ENCODE measurements around the gene IQGAP2. TPM values are rescaled to one million over a fixed set of nuclear protein-coding genes. Genes with fewer than 3 reads are reported as not detected.
"Not testable (repeated sequence)": the region's sequence is repeated elsewhere in the genome, so short reads cannot be mapped to it uniquely, and the experiment has no call there.

The IQGAP2 gene
- polyA plus RNA-seq, 1 donor: 8.2 TPM

DNA sequence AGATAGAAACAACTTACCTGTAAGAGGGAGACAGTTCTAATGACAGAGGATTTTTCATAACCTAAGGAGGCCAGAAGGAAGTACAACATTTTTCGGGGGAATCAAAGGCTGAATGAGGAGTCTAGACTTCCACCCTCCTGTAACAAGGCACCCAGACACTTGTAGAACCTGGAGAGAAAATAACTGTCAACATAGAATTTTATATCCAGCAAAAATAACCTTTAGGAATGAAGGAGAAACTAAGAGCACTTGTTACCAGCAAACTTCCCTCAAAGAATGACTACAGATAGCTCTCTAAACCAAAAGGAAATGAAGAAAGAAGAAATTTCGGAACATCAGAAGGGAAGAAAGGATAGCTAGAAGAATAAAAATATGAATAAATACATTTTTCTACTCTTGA lies 246.1 kb downstream of the IQGAP2 start:
- no peak for DNase-seq (ENCODE audit: low read depth)

DNA sequence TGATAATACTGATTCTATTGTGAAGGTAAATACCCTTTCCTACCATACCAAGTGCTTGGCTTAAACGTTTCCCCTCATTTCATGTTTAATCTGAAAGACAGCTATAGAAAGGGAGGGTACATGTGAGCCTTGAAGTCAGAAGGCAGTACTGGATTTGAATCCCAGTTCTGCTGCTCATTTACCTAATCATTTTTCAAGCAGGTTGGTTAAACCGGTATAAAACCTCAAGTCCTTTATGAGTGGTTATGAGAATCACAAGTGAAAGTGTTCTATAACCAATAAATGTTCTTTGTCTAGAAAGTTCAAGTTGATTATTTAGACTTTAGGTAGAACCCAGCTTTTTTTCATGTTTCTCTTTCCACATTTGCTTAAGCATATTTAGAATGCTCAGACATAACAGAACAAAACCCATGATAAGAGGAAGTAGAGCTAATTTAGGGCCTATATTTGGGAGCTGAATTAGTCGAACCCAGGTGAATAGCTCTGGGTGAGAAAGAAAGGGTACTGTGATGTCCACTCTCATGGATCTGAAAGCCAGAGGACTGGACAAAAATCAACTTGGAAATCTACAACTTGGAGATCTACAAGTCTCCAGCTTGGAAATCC lies 249.8 kb downstream of the IQGAP2 start:
- DNase-seq (ENCODE audit: low read depth): no peak

DNA sequence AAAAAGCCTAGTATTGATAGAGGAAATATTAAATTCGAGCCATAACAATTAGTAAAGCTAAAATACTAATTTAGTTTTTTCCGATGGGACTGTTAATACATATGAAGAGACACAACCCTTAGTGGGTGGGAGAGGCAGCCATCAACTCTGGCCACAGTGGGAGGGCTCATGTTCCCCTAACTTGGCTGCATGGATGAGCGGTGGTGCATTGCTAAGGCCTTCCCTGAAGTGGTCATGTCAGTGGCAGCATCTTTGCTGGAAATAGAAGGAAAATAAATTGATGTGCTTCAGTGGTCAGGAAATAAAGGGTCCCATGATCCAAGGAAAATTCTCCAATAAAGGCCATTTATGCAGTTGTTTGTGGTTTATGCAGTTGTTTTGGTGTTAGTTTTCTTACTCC lies 254.0 kb downstream of the IQGAP2 start:
- no peak for DNase-seq (ENCODE audit: low read depth)

DNA sequence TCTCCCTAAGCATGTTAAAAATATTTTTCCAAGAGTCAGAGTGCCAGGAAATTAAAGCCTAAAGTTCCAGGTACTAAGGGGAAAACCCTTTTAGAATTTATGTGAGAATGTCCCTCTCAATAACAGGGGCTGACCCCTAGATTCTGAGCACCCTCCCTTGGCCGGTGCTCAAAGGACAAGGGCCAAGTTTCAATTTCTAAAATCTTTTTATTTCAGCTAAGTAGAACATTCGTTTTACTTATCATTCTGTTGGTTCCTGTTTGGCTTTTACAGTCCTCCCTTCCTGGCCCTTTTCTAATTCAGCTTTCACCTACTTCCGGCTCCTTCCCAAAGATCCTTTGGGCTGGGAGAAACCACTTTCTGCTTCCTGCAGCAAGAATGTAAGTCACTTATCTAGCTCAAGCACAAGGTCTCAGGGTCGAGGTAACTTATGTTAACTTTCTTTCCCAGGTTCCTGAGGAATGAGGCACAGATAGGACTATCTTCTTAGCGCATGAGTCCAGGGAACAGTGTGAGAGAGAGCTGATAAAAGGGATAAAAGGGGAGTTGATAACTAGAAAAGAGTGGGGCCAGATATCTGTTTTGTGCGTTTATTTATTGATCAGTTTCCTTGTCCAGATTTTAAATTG lies 254.7 kb downstream of the IQGAP2 start:
- no peak for DNase-seq (ENCODE audit: low read depth)

DNA sequence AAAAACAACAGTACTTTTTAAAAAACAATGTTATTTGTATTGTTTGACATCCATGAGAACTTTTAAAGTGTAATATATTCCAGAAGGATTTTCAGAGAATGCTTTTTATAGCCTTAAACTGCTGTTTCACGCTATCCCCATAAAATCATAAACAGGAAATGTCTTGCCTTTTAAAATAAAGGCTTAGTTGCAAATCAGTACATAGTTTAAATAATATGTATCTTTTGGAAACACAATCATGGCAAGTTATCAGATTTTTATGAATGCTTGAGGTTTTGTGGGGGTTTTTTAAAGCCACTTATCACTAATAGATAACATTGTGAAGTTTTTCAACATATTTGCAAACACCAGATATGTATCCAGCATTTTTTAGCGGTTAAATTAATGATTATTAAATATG lies 257.3 kb downstream of the IQGAP2 start:
- DNase-seq (ENCODE audit: low read depth): no peak

DNA sequence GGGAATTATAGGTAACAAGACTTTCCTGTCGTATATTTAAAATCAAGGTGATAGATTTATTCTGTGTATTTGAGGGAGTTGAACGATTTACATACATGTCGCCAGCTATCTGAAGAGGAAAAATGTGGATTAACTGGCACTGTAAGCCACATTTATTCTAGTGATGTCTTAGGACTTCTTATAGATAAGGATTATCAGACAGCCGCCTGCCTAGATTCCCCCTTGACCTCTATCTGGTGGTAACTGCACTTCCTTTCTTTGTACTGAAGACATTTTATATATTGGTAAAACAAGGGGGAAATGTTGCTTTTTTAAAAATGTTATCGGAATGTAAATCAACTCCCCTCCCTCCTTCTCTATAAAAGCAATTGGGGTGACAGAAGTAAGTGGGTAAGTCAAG lies 259.4 kb downstream of the IQGAP2 start:
- DNase-seq (ENCODE audit: low read depth): no peak

DNA sequence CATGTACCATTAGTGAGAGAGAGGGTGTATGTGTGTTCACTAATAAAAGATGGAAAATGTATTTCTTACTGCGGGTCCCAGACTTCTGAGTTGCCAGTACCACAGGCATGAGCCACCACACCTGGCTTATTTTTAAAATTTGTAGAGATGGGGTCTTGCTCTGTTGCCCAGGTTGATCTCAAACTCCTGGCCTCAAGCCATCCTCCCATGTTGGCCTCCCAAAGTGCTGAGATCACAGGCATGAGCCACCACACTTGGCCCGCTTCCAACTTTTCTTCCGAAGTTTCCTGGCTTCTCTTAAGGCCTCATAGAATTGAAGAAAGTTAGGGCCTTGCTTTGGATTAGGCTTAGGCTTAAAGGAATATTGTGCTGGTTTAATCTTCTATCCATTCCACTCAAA lies 260.5 kb downstream of the IQGAP2 start:
- DNase-seq (ENCODE audit: low read depth): no peak

DNA sequence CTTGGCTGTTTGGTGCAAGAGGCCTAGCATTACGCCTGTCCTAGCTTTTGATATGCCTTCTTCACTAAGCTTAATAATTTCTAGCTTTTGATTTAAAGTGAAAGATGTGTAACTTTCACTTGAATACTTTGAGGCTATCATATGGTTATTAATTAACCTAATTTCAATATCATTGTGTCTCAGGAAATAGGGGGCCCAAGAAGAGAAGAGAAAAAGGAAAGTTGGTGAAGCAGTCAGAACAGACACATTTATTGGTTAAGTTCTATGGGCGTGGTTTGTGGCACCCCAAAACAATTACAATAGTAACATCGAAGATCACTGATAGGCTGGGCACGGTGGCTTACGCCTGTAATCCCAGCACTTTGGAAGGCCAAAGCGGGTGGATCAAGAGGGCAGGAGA lies 261.0 kb downstream of the IQGAP2 start:
- DNase-seq (ENCODE audit: low read depth): no peak

DNA sequence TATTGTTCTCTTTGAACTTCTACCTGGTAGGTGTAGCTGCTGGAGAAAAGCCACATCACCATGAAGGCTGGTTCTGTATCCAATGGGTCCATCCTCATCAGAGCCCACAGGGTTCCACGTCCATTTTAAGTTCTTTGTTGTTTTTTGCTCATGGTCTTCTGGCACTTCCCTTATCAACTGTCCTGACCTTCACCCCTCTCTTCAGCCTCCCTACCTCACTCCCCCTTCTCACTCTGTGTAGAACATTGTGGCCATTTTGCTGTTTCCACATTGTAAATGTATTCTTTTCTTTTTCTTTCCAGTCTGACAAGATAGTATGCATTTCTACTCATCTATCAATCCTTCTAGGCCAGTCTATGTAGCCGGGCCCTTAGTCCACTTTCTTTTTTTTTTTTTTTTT lies 264.4 kb downstream of the IQGAP2 start:
- no peak for DNase-seq (ENCODE audit: low read depth)

DNA sequence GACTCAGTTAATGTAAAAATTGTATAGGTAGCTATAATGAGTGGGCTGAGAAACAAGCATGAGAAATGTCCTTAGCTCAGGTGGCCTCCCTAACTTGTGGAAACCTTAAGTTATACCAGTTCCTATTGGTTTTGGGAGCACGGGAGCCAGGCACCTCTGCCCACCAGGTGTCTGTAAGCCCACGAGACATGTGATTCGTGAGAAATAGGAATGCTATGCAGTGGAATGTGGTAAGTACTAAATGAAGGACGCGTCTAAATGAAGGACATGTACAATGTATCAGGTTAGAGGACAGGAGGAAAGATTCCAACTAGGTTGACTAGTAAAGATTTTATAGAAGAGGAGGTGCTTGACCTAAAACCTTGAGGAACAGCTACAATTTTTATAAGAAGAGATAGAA lies 266.2 kb downstream of the IQGAP2 start:
- no peak for DNase-seq (ENCODE audit: low read depth)

DNA sequence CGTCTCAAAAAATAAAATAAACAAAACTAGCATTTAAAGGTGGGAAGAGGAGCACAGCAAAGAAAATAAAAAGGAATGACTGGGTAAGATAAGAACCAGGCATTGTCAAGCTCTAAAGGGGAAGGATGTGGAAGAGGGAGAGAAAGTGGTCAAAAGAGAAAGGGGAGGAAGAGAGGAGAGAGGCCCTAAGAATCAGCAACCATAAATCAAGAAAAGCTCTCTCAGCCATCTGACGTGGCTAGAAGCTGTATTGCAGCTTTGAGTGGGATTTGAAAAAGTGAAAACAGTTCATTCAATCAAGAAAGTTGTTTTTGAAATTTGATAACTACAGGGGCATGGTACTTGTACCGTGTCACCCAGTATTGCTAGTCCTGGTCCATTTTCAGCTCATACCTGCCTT lies 267.4 kb downstream of the IQGAP2 start:
- DNase-seq (ENCODE audit: low read depth): no peak

DNA sequence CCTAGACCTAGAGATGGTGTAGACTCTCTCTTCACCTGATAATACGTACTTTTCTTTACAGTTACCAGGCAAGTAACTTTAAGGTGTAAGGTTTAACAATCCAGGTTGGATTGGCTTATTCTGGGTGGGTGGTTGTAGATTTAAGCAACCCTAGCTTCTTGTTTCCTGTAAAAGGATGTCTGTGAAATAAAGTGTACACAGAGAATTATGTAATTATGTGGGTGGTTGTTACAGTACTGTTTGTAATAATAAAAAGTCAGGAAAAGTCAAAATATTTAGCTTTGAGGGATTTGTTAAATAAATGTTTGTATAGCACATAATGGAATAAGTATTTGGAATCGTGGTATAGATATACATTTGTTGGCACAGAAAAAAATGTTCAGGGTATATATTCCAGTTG lies 269.2 kb downstream of the IQGAP2 start:
- no peak for DNase-seq (ENCODE audit: low read depth)

DNA sequence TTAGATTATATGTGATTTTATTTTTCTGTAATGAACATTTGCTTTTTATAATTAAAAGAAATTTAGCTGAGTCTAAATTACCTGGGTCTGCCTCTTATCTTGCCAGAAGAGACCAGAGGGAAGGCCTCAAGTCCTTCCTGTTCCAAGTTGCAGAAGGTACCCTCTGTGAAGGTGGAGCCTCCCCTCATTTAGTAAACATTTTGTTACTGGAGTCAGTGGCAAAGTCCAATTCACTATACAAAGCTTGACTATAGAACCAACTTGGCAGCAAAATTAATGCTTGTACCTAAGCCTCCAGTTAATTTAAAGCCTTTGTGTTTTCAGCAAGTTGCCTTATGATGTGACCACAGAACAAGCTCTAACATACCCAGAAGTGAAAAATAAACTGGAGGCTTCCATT lies 270.0 kb downstream of the IQGAP2 start:
- no peak for DNase-seq (ENCODE audit: low read depth)

DNA sequence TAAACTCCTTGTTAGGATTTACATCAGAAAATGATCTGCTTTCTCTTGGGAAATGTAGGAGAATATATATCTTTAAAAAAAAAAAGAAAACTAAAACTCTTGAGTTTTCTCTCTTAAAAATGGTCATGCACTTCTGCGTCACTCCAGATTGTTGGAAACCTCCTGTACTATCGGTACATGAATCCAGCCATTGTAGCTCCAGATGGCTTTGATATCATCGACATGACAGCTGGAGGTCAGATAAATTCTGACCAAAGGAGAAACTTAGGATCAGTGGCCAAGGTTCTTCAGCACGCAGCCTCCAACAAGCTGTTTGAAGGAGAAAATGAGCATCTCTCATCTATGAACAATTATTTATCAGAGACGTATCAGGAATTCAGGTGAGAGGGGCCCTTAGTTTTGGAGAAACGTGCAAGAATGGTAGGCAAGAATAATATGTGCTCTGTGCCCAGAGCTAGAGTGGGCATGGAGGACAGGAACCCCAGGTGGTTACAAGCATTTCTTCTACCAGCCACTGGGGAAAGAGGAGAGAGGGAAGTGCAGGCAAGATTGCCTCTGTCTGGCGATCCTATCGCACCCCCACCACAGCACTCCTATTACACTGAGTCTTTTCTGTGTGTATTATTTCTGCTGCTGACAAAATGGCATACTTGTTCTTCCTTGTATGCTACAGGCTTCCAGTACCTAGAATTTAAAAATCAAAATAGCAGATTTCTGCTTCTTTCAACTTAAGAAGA lies 271.4 kb downstream of the IQGAP2 start:
- DNase-seq (ENCODE audit: low read depth): no peak

DNA sequence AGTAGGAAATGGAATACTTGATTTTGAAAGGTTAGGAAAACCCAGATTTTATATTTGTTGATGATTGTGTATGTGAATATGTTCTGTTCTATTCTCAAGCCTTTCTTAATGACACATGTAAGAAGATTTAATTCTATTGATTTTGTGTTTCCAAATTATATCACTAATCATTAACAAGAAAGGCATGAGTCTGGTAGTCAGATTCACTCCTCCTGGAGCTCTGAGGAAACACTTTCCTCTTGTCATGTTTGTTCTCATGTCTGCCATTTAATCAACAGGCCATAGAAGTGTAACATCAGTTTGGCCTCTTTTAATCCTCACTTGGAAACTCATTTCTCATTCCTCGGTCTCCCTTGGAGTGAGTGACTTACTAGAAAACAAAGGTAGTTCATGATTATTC lies 272.3 kb downstream of the IQGAP2 start:
- DNase-seq (ENCODE audit: low read depth): no peak

DNA sequence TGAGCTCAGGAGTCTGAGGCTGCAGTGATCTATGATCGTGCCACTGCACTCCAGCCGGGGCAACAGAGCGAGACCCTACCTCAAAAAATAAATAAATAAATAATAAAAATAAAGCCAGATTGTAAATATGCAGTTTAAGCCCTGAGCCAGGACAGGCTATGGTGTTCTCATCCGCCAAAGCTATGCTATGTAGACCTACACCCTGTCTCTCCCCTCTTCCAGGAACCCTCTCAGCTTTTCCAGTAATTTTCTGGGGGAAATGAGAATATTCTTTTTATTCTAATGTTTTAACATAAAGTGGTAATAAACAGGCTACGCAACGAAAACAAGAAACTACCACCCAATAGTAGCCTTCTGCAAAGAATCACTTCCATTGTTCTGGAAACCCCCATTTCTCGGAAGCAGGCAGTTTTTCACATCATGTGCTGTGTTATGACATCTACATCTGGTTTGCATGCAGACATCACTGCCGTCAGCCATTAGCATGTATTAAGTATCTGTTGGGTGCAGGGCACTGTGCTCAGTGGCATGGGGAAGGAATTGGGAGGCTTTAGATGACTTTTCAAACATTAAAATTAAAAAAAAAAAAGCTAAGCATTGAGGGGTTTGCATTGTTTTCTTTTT lies 274.9 kb downstream of the IQGAP2 start:
- DNase-seq (ENCODE audit: low read depth): no peak

DNA sequence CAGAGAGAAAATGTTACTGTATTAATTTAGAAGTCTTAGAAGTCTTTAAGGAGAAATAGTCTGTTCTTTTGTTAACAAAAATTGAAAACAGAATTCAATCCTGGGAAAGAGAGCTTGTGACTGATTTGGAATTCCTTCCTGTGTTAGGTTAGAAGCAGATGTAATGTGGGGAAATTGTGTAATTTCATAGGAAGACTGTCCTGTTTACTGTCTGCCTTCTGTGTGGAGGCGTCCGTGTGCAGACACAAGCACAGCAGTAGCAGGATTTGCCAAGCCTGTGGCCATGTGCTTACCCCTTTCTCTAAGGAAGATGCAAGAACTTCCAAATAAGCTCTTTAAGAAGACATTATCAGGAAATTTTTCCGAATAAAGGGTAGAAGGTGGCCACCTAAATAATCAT lies 276.1 kb downstream of the IQGAP2 start:
- no peak for DNase-seq (ENCODE audit: low read depth)

DNA sequence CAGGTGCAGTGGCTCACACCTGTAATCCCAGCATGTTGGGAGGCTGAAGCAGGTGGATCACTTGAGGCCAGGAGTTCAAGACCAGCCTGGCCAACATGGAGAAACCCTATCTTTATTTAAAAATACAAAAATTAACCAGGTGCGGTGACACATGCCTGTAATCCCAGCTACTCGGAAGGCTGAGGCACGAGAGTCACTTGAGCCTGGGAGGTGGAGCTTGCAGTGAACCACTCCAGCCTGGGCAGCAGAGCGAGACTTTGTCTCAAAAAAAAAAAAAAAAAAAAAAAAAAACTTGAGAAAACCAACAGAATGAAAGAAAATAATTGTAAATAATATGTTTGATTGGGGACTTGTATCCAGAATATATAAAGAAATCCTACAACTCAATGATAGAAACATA lies 277.7 kb downstream of the IQGAP2 start:
- DNase-seq (ENCODE audit: low read depth): not testable (repeated sequence)

DNA sequence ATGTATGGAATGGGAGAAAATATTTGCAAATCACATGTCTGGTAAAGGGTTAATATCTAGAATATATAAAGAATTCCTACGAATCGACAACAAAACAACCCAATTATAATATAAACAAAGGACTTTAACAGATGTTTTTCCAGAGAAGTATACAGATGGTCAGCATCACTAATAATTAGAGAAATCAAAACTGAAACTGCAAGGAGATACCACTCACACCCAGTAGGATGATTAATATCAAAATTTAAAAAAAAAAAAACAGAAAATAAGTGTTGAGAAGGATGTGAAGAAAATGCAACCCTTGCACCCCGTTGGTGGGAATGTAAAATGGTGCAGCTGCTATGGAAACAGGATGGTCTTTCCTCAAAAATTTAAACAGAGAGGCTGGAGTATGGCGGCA lies 278.2 kb downstream of the IQGAP2 start:
- no peak for DNase-seq (ENCODE audit: low read depth)

DNA sequence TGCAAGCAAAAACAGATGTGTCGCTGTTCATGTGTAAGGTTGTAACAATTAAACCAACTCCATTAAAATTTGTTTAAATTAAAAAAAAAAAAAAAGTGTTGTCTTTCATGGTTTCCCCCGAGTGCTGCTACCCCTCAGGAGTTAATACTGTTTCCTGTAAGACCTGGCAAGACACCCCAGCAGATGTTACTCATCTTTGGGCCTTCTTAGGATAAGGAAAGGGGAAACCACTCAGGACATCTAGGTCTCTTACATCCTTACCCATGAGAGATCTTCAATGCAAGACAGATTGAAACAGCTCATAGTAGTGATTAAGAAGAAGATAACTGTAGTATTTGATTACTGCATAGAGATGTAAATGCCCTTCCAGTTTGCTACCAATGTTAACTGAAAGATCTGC lies 279.3 kb downstream of the IQGAP2 start:
- no peak for DNase-seq (ENCODE audit: low read depth)

DNA sequence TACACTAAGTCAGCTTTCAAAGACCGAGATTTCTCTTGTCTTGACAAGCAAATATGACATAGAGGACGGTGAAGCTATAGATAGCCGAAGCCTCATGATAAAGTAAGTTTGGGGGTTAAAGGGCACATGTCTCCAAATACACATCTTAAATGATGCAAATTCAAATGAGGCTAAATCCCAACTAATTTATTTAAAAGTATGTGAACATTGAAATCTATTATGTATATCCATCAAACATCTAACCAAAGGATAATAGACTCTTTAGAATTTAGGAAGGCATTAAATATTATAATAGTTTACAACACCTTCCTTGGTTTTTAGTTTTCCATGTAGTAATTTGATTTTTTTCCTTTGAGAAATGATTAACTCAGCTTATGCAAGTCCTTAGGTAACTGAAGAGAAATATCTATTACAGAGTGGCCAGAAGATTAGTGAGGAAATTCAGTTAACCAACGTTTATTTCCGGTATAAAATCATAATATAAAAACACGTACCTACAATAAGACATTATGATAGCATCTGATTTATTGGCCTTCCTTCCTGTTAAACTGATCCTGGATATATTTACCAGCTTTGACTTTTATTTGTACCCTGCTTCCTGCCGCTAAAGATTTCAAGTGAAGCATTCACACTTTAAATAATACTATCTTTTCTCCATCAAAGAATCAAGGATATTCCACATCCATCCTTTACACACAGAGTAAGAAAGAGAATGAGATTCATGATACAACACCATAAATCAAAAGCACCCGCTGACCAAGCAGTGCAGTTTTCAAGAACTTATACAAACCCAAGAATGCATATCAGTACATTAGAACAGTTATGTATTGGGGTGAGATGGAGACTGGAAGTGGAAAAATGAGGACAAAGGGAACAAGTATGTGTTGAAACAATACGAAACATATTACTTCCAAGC lies 281.0 kb downstream of the IQGAP2 start:
- DNase-seq (ENCODE audit: low read depth): no peak
